Fibroblast of lung (primary cell): ENCODE data around the gene SYTL5. TPM values are rescaled to one million over a fixed set of nuclear protein-coding genes. Genes with fewer than 3 reads are reported as not detected.
"Not testable (repeated sequence)": the region's sequence is repeated elsewhere in the genome, so short reads cannot be mapped to it uniquely, and the experiment has no call there.

Source experiments
- DNase-seq, 2 donors: peaks; one replicate each; pipeline versions ENCODE4 v3.0.0 to v3.0.0-alpha.2; 2010; ENCODE audit warnings: low read depth in 2 of 2
- H2AFZ ChIP-seq: 2 replicates; pipeline ENCODE4 v1.5.1; 2012; ENCODE audit warnings: low read length, control low read depth, inconsistent platforms
- H3K27ac ChIP-seq: 2 replicates; pipeline ENCODE4 v1.5.1; 2011; ENCODE audit warnings: low read length, control low read depth; ENCODE audit not compliant: insufficient read depth
- H3K27me3 ChIP-seq: 2 replicates; pipeline ENCODE4 v1.5.1; 2011; ENCODE audit warnings: mild to moderate bottlenecking, low read length; ENCODE audit not compliant: control insufficient read depth, insufficient read depth
- H3K36me3 ChIP-seq: 2 replicates; pipeline ENCODE4 v1.5.1; 2011; ENCODE audit warnings: low read length; ENCODE audit not compliant: control insufficient read depth, insufficient read depth
- H3K4me1 ChIP-seq: 2 replicates; pipeline ENCODE4 v1.5.1; 2011; ENCODE audit warnings: low read length; ENCODE audit not compliant: control insufficient read depth, insufficient read depth; ENCODE audit errors: extremely low read depth
- H3K4me2 ChIP-seq: 2 replicates; pipeline ENCODE4 v1.5.1; 2011; ENCODE audit warnings: low read length, control low read depth; ENCODE audit not compliant: insufficient read depth; ENCODE audit errors: extremely low read depth
- H3K4me3 ChIP-seq, 4 experiments: fragments of 200-600 bp in 1 of 4; sonication (generic) in 1 of 4; replicated peaks in 1 of 4; 2 replicates each; pipeline ENCODE4 v1.5.1; 2011 to 2016; ENCODE audit warnings: low read length in 4 of 4, low read depth in 3 of 4, mild to moderate bottlenecking in 3 of 4, control low read depth in 2 of 4, inconsistent platforms in 1 of 4, mixed read lengths in 1 of 4; ENCODE audit not compliant: insufficient read depth in 1 of 4; ENCODE audit errors: control extremely low read depth in 1 of 4
- H3K79me2 ChIP-seq: 2 replicates; pipeline ENCODE4 v1.5.1; 2012; ENCODE audit warnings: mild to moderate bottlenecking, low read length, inconsistent platforms; ENCODE audit not compliant: control insufficient read depth, insufficient read depth
- H3K9ac ChIP-seq: 2 replicates; pipeline ENCODE4 v1.5.1; 2011; ENCODE audit warnings: mild to moderate bottlenecking, low read length, control low read depth; ENCODE audit not compliant: insufficient read depth
- H3K9me3 ChIP-seq: 2 replicates; pipeline ENCODE4 v1.5.1; 2012; ENCODE audit warnings: low read depth, low read length; ENCODE audit not compliant: control insufficient read depth, insufficient read depth
- H4K20me1 ChIP-seq: 2 replicates; pipeline ENCODE4 v1.5.1; 2011; ENCODE audit warnings: low read length; ENCODE audit not compliant: control insufficient read depth, insufficient read depth; ENCODE audit errors: extremely low read depth
- CTCF ChIP-seq, 2 donors: IDR thresholded peaks in 1 of 2; conservative IDR thresholded peaks in 1 of 2; 1 replicate in 1 of 2; 2 replicates in 1 of 2; pipeline ENCODE4 v1.5.1; 2011 to 2012; ENCODE audit warnings: low read length in 2 of 2, control low read depth in 1 of 2, inconsistent platforms in 1 of 2, low read depth in 1 of 2, mild to moderate bottlenecking in 1 of 2
- EZH2 ChIP-seq: IDR thresholded peaks from 2 replicates; pipeline ENCODE4 v1.5.1; 2012; ENCODE audit warnings: low read length, control low read depth, mild to moderate bottlenecking; ENCODE audit errors: missing control alignments
- polyA plus RNA-seq, 2 donors: library from polyadenylated mRNA; depleted of rRNA in 1 of 2; stranded (reverse) in 1 of 2; unstranded in 1 of 2; fragments of >200 nt; gene quantifications; 2 replicates each; pipeline ENCODE4 v1.2.1, GENCODE V29; 2011 to 2012; ENCODE audit warnings: missing spikeins in 1 of 2
- total RNA-seq: library from RNA; depleted of rRNA; stranded (reverse); fragments of >200 nt; gene quantifications from 2 replicates; pipeline ENCODE4 v1.2.1, GENCODE V29; 2014

Gene SYTL5
- total and polyA plus RNA-seq, 2 donors (not counting 1 experiment from before 2014, with no cell fraction given) = 0.27 to 1.5 TPM

- Histone ChIP-seq H3K4me2 (no peak overlapping the region), H2AFZ (no peak overlapping the region), H3K79me2 (no peaks in the 10 kb centered on the region), H3K4me3 (no peak overlapping the region), H3K36me3 (no peaks in the 10 kb centered on the region), H4K20me1 (no peaks in the 10 kb centered on the region), H3K4me1 (no peaks in the 10 kb centered on the region), H3K27me3 (no peaks in the 10 kb centered on the region), H3K9ac (no peak overlapping the region), H3K9me3 (no peaks in the 10 kb centered on the region), H3K27ac (no peak overlapping the region)
- no peak for DNase-seq
- TF ChIP-seq CTCF (conservative IDR thresholded peaks at IDR 0.05 in 1 of 2, IDR thresholded peaks at IDR 0.05 in 1 of 2; ENCODE audit: low read depth in 1 of 2, low read length in 2 of 2) (no peak), EZH2 (no peak)
Observed at GRCh38 chrX:37989304-37989703, 17.0 kb upstream of the SYTL5 start.

- not testable (repeated sequence) for H3K9ac ChIP-seq, DNase-seq, H2AFZ ChIP-seq, H3K4me1 ChIP-seq, H3K4me3 ChIP-seq, H3K27me3 ChIP-seq, H3K9me3 ChIP-seq, H3K79me2 ChIP-seq, H3K27ac ChIP-seq, H3K4me2 ChIP-seq, H3K36me3 ChIP-seq, H4K20me1 ChIP-seq
Observed at GRCh38 chrX:37991303-37991702, 15.1 kb upstream of the SYTL5 start.

GRCh38 chrX:37993176-37993575 is 13.2 kb upstream of the SYTL5 start:
- no peak overlapping the region for H3K4me3 ChIP-seq
- H3K27ac ChIP-seq = no peak overlapping the region
- TF ChIP-seq CTCF (conservative IDR thresholded peaks at IDR 0.05 in 1 of 2, IDR thresholded peaks at IDR 0.05 in 1 of 2; ENCODE audit: low read depth in 1 of 2, low read length in 2 of 2) = no peak
- no peak for TF ChIP-seq EZH2
- H3K79me2 ChIP-seq = no peaks in the 10 kb centered on the region
- H3K36me3 ChIP-seq = no peaks in the 10 kb centered on the region
- no peak overlapping the region for H3K9ac ChIP-seq
- H3K4me1 ChIP-seq = no peaks in the 10 kb centered on the region
- no peaks in the 10 kb centered on the region for H3K9me3 ChIP-seq
- H3K27me3 ChIP-seq = no peaks in the 10 kb centered on the region
- no peaks in the 10 kb centered on the region for H4K20me1 ChIP-seq
- H2AFZ ChIP-seq = no peak overlapping the region
- no peak for DNase-seq
- no peak overlapping the region for H3K4me2 ChIP-seq
